Measurements from ENCODE around the gene LSM7. TPM values are rescaled to one million over a fixed set of nuclear protein-coding genes. Genes with fewer than 3 reads are reported as not detected.

LSM7 gene
- total RNA-seq, 1 donor from 2014 or later = 79.1 TPM

- no peak for DNase-seq (ENCODE audit: low spot score)
These were observed 4.7 kb downstream of the LSM7 start for GRCh38 chr19:2323707-2324106.

GRCh38 chr19:2321565-2322283, 6.7 kb downstream of the LSM7 start:
- DNase-seq (ENCODE audit: low spot score) = no peak

- DNase-seq (ENCODE audit: low spot score) = no peak
These were observed 7.4 kb downstream of the LSM7 start for GRCh38 chr19:2320939-2321338.

- DNase-seq (ENCODE audit: low spot score) = no peak
These were observed 8.3 kb downstream of the LSM7 start for GRCh38 chr19:2320049-2320448.

- DNase-seq (ENCODE audit: low spot score) = no peak
These were observed 8.8 kb downstream of the LSM7 start for GRCh38 chr19:2319551-2319950.

GRCh38 chr19:2318923-2319322, 9.5 kb downstream of the LSM7 start:
- DNase-seq (ENCODE audit: low spot score) = no peak

- DNase-seq (ENCODE audit: low spot score) = no peak
These were observed 10.6 kb downstream of the LSM7 start for GRCh38 chr19:2317756-2318155.

- DNase-seq (ENCODE audit: low spot score) = no peak
These were observed 11.1 kb downstream of the LSM7 start for GRCh38 chr19:2317300-2317699.

- DNase-seq (ENCODE audit: low spot score) = peak; percentile 65
These were observed 12.5 kb downstream of the LSM7 start for GRCh38 chr19:2315818-2316353.

GRCh38 chr19:2315121-2315817, 13.1 kb downstream of the LSM7 start:
- DNase-seq (ENCODE audit: low spot score) = no peak

GRCh38 chr19:2312820-2313501, 15.4 kb downstream of the LSM7 start:
- no peak for DNase-seq (ENCODE audit: low spot score)

- no peak for DNase-seq (ENCODE audit: low spot score)
These were observed 17.3 kb downstream of the LSM7 start for GRCh38 chr19:2311093-2311492.

GRCh38 chr19:2309734-2310362, 18.5 kb downstream of the LSM7 start:
- no peak for DNase-seq (ENCODE audit: low spot score)

- DNase-seq (ENCODE audit: low spot score) = no peak
These were observed 20.3 kb downstream of the LSM7 start, which contains the start of gene LINGO3 for GRCh38 chr19:2308114-2308556. TSS of gene LINGO3 (minus strand) at chr19:2308154. CDS start at chr19:2291776, 16,378 bp downstream.

GRCh38 chr19:2307518-2308012, 20.8 kb downstream of the LSM7 start:
- DNase-seq (ENCODE audit: low spot score) = no peak

GRCh38 chr19:2306971-2307370, 21.4 kb downstream of the LSM7 start:
- DNase-seq (ENCODE audit: low spot score) = no peak

- DNase-seq (ENCODE audit: low spot score) = no peak
These were observed 22.0 kb downstream of the LSM7 start for GRCh38 chr19:2306281-2306806.

GRCh38 chr19:2305452-2306280, 22.7 kb downstream of the LSM7 start:
- no peak for DNase-seq (ENCODE audit: low spot score)

GRCh38 chr19:2303211-2303798, 25.1 kb downstream of the LSM7 start:
- DNase-seq (ENCODE audit: low spot score) = no peak

All from mucosa of gallbladder (tissue), 1 donor.